ENCODE data around the gene ITPKC.
A peak's percentile ranks its signal among the peaks of the same experiment; 100 is the strongest.

The ITPKC gene

DNA sequence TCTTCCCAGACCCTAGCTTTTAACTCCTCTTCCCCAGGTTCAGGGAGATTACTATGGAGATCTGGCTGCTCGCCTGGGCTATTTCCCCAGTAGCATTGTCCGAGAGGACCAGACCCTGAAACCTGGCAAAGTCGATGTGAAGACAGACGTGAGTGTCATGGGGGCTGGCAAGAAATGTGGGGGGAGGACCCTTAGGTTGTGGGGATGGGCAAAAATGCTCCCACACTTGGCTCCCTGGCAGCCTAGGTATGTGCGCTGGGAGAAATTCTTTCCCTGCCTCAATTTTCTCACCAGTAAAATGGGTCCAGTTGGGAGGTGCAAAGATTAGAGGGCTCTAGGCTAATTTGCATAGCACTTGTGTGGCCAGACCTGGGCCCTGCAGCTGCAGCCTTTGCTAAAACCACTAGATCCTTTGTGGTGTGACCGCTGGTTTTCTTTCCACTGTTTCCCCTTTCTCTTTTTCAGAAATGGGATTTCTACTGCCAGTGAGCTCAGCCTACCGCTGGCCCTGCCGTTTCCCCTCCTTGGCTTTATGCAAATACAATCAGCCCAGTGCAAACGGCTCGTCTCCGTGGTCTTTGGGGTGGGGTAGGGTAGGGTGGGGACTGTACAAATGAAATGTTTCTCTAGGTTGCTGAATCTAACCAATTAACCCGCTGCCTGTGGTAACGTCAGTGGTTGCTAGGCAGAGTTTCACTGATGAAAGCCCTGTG is 60.2 kb downstream of the ITPKC start:
- TF ChIP-seq, protein P1, sequence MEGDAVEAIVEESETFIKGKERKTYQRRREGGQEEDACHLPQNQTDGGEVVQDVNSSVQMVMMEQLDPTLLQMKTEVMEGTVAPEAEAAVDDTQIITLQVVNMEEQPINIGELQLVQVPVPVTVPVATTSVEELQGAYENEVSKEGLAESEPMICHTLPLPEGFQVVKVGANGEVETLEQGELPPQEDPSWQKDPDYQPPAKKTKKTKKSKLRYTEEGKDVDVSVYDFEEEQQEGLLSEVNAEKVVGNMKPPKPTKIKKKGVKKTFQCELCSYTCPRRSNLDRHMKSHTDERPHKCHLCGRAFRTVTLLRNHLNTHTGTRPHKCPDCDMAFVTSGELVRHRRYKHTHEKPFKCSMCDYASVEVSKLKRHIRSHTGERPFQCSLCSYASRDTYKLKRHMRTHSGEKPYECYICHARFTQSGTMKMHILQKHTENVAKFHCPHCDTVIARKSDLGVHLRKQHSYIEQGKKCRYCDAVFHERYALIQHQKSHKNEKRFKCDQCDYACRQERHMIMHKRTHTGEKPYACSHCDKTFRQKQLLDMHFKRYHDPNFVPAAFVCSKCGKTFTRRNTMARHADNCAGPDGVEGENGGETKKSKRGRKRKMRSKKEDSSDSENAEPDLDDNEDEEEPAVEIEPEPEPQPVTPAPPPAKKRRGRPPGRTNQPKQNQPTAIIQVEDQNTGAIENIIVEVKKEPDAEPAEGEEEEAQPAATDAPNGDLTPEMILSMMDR (conservative IDR thresholded peaks at IDR 0.05; ENCODE audit: low read length): no peak
- no peak for TF ChIP-seq EZH2phosphoT487 (IDR thresholded peaks at IDR 0.05; ENCODE audit: borderline replicate concordance)
- H2AFZ ChIP-seq (ENCODE audit: low read length): peak overlapping the region; percentile 71
- peaks cover 25% of the 10 kb centered on the region for H3K4me1 ChIP-seq (ENCODE audit: insufficient read depth, low read length, poor library complexity, severe bottlenecking)
- H3K36me3 ChIP-seq (ENCODE audit: insufficient read depth, low read length): no peaks in the 10 kb centered on the region
- no peaks in the 10 kb centered on the region; the same call in 1 of the 2 replicates for H3K79me2 ChIP-seq (ENCODE audit: insufficient read depth, low read length)
- H3K4me2 ChIP-seq (ENCODE audit: low read depth, low read length, poor library complexity, severe bottlenecking): peak overlapping the region; percentile 93
- no peaks in the 10 kb centered on the region for H3K9me3 ChIP-seq (ENCODE audit: insufficient read depth, low read depth, low read length)
- peak overlapping the region; percentile 92 for H3K9ac ChIP-seq (ENCODE audit: low read depth, low read length, poor library complexity, severe bottlenecking)
- H3K27me3 ChIP-seq (ENCODE audit: insufficient read depth, low read length, poor library complexity, severe bottlenecking): no peaks in the 10 kb centered on the region
- H3K4me3 ChIP-seq (ENCODE audit: low read length, poor library complexity, severe bottlenecking): peak overlapping the region; percentile 81
- no peaks in the 10 kb centered on the region for H3K9me2 ChIP-seq (replicated peaks; ENCODE audit: low read depth, low read length)
- H3F3A ChIP-seq (ENCODE audit: low read depth): peaks cover 9% of the 10 kb centered on the region
- no peaks in the 10 kb centered on the region for H4K20me1 ChIP-seq (ENCODE audit: insufficient read depth, low read length, poor library complexity, severe bottlenecking)

DNA sequence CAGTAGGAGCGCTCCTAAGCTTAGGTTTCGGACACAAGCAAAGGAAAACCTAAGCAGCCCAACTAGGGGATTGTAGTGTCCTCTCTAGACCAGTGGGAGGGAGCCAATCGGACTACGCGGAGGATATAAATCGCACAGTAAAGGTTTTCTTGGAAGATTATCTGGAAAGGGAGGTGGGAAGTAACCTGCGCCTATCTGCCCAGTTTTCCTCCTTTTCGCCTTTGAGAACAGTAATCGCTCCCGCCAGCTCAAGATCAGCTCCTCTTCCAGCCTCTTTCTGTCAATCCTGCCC is 60.7 kb downstream of the ITPKC start:
- H4K20me1 ChIP-seq (ENCODE audit: insufficient read depth, low read length, poor library complexity, severe bottlenecking): no peaks in the 10 kb centered on the region
- peak overlapping the region; percentile 93 for H3K4me2 ChIP-seq (ENCODE audit: low read depth, low read length, poor library complexity, severe bottlenecking)
- H3K4me1 ChIP-seq (ENCODE audit: insufficient read depth, low read length, poor library complexity, severe bottlenecking): peaks cover 25% of the 10 kb centered on the region
- peak overlapping the region; percentile 71 for H2AFZ ChIP-seq (ENCODE audit: low read length)
- peak overlapping the region; percentile 92 for H3K9ac ChIP-seq (ENCODE audit: low read depth, low read length, poor library complexity, severe bottlenecking)
- H3F3A ChIP-seq (ENCODE audit: low read depth): peaks cover 9% of the 10 kb centered on the region
- H3K79me2 ChIP-seq (ENCODE audit: insufficient read depth, low read length): no peaks in the 10 kb centered on the region; the same call in 1 of the 2 replicates
- H3K9me3 ChIP-seq (ENCODE audit: insufficient read depth, low read depth, low read length): no peaks in the 10 kb centered on the region
- H3K9me2 ChIP-seq (replicated peaks; ENCODE audit: low read depth, low read length): no peaks in the 10 kb centered on the region
- H3K4me3 ChIP-seq (ENCODE audit: low read length, poor library complexity, severe bottlenecking): peak overlapping the region; percentile 81
- H3K27me3 ChIP-seq (ENCODE audit: insufficient read depth, low read length, poor library complexity, severe bottlenecking): no peaks in the 10 kb centered on the region
- H3K36me3 ChIP-seq (ENCODE audit: insufficient read depth, low read length): no peaks in the 10 kb centered on the region
- TF ChIP-seq, protein P1 (conservative IDR thresholded peaks at IDR 0.05; ENCODE audit: low read length): no peak
- no peak for TF ChIP-seq EZH2phosphoT487 (IDR thresholded peaks at IDR 0.05; ENCODE audit: borderline replicate concordance)

DNA sequence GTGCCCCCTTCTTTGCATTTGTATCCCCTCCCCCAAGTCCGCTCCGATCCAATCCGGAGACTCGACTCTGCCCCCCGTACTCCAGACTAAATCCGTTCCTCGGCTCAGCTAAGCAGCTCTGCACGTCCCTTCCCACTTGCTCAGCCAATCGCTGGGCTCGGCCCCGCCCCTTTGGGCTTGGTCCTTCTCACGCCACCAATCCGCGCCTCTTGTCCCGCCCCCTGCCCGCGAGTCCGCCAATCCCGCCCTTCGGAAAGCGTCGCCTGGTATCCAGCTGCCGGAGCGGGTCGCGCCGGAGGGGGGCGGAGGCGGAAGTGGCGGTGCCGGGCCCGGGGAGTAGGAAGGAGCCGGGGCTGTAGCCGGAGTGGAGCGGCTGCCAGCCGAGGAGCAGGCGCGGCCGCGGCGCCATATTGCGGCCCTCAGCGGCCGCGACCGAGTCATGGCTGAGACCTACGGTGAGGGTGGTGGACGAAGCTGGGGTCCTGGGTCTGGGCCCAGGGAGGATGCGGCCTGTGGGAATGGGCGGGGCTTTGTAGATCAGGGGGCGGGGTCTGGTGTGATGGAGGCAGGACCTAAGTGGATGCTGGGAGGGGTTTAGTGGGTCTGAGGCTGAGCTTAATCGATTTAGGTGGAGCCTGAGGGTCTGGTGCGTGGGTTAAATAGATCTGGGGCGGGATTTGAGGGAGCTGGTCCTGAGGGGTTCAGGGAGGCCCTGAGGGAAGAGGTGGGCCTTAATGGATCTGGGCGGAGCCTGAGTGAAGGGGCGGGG is 61.2 kb downstream of the ITPKC start, which contains the start of gene RAB4B:
Gene RAB4B, plus strand, starts transcription at position 311 of the 769 bp plus-strand sequence. Its CDS starts 129 bp downstream, at position 440.
- Histone ChIP-seq H3F3A (ENCODE audit: low read depth) (peaks cover 9% of the 10 kb centered on the region), H4K20me1 (ENCODE audit: insufficient read depth, low read length, poor library complexity, severe bottlenecking) (no peaks in the 10 kb centered on the region), H2AFZ (ENCODE audit: low read length) (peak within 1 kb of the TSS; percentile 71), H3K36me3 (ENCODE audit: insufficient read depth, low read length) (no peaks in the 10 kb centered on the region), H3K79me2 (ENCODE audit: insufficient read depth, low read length) (no peaks in the 10 kb centered on the region; the same call in 1 of the 2 replicates), H3K4me1 (ENCODE audit: insufficient read depth, low read length, poor library complexity, severe bottlenecking) (peaks cover 25% of the 10 kb centered on the region), H3K4me2 (ENCODE audit: low read depth, low read length, poor library complexity, severe bottlenecking) (peak within 1 kb of the TSS; percentile 93), H3K9ac (ENCODE audit: low read depth, low read length, poor library complexity, severe bottlenecking) (peak within 1 kb of the TSS; percentile 92), H3K9me3 (ENCODE audit: insufficient read depth, low read depth, low read length) (no peaks in the 10 kb centered on the region), H3K9me2 (replicated peaks; ENCODE audit: low read depth, low read length) (no peaks in the 10 kb centered on the region), H3K27me3 (ENCODE audit: insufficient read depth, low read length, poor library complexity, severe bottlenecking) (no peaks in the 10 kb centered on the region), H3K4me3 (ENCODE audit: low read length, poor library complexity, severe bottlenecking) (peak within 1 kb of the TSS; percentile 81)
- TF ChIP-seq, protein P1 (conservative IDR thresholded peaks at IDR 0.05; ENCODE audit: low read length): no peak
- TF ChIP-seq EZH2phosphoT487 (IDR thresholded peaks at IDR 0.05; ENCODE audit: borderline replicate concordance): no peak
